GM12891 (cell line): ENCODE data around the gene TSACC.
"Not testable (repeated sequence)": the region's sequence is repeated elsewhere in the genome, so short reads cannot be mapped to it uniquely, and the experiment has no call there.

ENCODE experiments used
- DNase-seq: peaks from one replicate; pipeline ENCODE4 v3.0.0; 2011; ENCODE audit warnings: low spot score; ENCODE audit not compliant: insufficient read length
- FAIRE-seq: peaks from 2 replicates; lab custom pipeline; 2011; peaks lifted over from hg19 to GRCh38; lab: Jason Lieb, UNC
- PAX5 ChIP-seq: IDR thresholded peaks from 2 replicates; pipeline ENCODE4 v1.6.1; 2011; ENCODE audit warnings: low read length, moderate library complexity, mild to moderate bottlenecking; ENCODE audit not compliant: insufficient read depth, severe bottlenecking
- POLR2A ChIP-seq: IDR thresholded peaks from 2 replicates; pipeline ENCODE4 v1.6.1; 2011; ENCODE audit warnings: low read depth, low read length, control low read depth
- POLR2AphosphoS5 ChIP-seq: IDR thresholded peaks from 2 replicates; pipeline ENCODE4 v1.6.1; 2011; ENCODE audit warnings: low read depth, low read length, control low read depth
- POU2F2 ChIP-seq: IDR thresholded peaks from 2 replicates; pipeline ENCODE4 v1.6.1; 2011; ENCODE audit warnings: low read depth, mild to moderate bottlenecking, control low read depth, low read length, moderate library complexity
- SPI1 ChIP-seq: IDR thresholded peaks from 2 replicates; pipeline ENCODE4 v1.6.1; 2011; ENCODE audit warnings: low read depth, low read length, control low read depth
- TAF1 ChIP-seq: IDR thresholded peaks from 2 replicates; pipeline ENCODE4 v1.6.1; 2011; ENCODE audit warnings: low read depth, low read length, control low read depth

Gene TSACC

GRCh38 chr1:156344409-156344808 is 6.1 kb downstream of the TSACC start:
- no peak for TF ChIP-seq POLR2AphosphoS5
- TF ChIP-seq TAF1: no peak
- no peak for TF ChIP-seq POLR2A
- TF ChIP-seq PAX5: no peak
- no peak for TF ChIP-seq SPI1
- no peak for TF ChIP-seq POU2F2
- FAIRE-seq: no peak
- DNase-seq: no peak

DNA sequence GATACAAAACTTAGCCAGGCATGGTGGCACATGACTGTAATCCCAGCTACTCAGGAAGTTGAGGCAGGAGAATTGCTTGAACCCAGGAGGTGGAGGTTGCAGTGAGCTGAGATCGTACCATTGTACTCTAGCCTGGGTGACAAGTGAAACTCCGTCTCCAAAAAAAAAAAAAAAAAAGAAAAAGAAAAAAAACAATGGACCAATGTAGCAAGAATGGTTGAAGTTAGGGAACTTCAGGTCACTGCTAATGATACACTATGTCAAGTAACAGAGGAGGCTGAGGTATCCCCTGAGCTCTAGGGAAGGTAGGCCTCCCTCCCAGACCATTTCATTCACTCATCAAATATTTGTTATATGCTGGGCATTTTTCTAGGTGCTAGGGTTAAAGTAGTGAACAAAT is 7.7 kb downstream of the TSACC start:
- not testable (repeated sequence) for FAIRE-seq, DNase-seq

GRCh38 chr1:156346636-156347035 is 8.3 kb downstream of the TSACC start:
- TF ChIP-seq PAX5: no peak
- no peak for TF ChIP-seq SPI1
- no peak for TF ChIP-seq POU2F2
- no peak for TF ChIP-seq TAF1
- no peak for TF ChIP-seq POLR2A
- no peak for DNase-seq
- no peak for FAIRE-seq

DNA sequence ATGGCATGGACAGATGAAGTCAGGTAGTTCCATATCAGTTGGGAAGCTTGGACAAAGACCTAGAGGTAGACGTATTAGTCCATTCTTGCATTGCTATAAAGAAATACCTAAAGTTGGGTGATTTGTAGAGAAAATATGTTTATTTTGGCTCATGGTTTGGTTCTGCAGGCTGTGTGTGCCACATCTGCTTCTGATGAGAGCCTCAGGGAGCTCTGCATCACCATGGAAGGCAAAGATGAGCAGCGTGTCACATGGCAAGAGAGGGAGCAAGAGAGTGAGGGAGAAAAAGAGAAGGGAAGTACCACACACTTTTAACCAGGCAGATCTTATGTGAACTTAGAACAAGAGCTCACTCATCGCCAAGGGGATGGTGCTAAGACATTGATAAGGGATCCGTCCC is 9.0 kb downstream of the TSACC start:
- TF ChIP-seq POLR2AphosphoS5 (no peak), TAF1 (no peak), POU2F2 (no peak), POLR2A (no peak), PAX5 (no peak), SPI1 (no peak)
- FAIRE-seq: no peak
- DNase-seq: no peak

DNA sequence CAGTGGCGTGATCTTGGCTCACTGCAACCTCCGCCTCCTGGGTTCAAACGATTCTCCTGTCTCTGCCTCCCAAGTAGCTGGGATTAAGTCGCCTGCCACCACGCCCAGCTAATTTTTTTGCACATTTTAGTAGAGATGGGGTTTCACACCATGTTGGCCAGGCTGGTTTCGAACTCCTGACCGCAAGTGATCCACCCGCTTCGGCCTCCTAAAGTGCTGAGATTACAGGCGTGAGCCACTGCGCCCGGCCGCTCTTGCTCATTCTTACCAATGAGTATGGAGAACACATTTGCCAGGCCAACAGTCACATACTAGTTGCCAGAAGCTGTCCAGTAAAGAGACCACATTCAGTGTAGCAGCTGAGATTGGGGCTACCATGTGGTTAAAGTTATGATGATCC is 14.2 kb downstream of the TSACC start:
- not testable (repeated sequence) for DNase-seq, FAIRE-seq

GRCh38 chr1:156356262-156356874 is 18.0 kb downstream of the TSACC start:
- FAIRE-seq (no peak), DNase-seq (no peak)

GRCh38 chr1:156356875-156357534 is 18.7 kb downstream of the TSACC start:
- DNase-seq (peak; percentile 84), FAIRE-seq (peak; percentile 73)
- TF ChIP-seq POLR2AphosphoS5: no peak
- TF ChIP-seq POLR2A: no peak
- TF ChIP-seq POU2F2: no peak
- no peak for TF ChIP-seq SPI1
- TF ChIP-seq TAF1: no peak
- no peak for TF ChIP-seq PAX5

More at GRCh38 chr1:156356262-156356874, 18.0 kb downstream of the TSACC start:
- TF ChIP-seq TAF1 (no peak), PAX5 (no peak), POU2F2 (no peak), POLR2A (no peak), SPI1 (no peak), POLR2AphosphoS5 (no peak)

DNA sequence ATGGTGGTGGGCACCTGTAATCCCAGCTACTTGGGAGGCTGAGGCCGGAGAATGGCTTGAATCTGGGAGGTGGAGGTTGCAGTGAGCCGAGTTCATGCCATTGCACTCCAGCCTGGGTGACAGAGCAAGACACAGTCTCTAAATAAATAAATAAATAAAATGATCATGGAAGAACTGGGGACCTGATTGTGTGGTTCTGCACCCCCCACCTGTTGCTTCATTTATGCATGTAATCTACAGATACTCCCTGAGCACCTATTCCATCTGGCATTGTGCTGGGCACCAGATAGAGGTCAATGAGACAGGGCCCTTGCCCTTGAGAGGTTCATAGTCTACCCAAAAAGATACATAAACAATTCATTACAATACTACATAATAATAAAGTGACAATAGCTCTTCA is 19.7 kb downstream of the TSACC start:
- DNase-seq (no peak), FAIRE-seq (no peak)
- no peak for TF ChIP-seq SPI1
- TF ChIP-seq POLR2AphosphoS5: no peak
- TF ChIP-seq PAX5: no peak

DNA sequence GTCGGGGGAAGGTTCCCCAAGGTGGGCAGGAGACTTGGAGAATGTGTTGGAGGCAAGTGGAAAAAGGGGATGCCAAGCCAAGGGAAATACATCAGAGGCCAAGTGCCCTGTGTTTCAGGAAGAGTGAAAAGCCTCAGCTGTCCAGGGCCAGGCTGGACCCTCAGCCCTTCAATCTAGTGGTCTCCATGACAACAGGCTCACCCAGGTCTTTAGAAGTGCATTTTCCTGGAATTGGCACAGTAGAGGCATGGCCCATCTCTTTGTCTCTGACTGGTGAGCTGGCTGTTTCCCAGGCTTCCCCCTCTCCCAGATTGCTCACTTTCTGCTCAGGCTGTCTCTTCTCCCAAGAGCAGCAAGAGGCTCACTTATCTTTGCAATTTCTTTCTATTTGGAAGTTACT is 20.3 kb downstream of the TSACC start:
- no peak for FAIRE-seq
- TF ChIP-seq POLR2AphosphoS5 (no peak), TAF1 (no peak), PAX5 (no peak), SPI1 (no peak), POLR2A (no peak), POU2F2 (no peak)
- no peak for DNase-seq

- TF ChIP-seq POLR2AphosphoS5: no peak
- no peak for TF ChIP-seq SPI1
- FAIRE-seq (no peak), DNase-seq (no peak)
Observed at GRCh38 chr1:156359249-156359648, 20.9 kb downstream of the TSACC start.

GRCh38 chr1:156359973-156360372 is 21.6 kb downstream of the TSACC start:
- no peak for DNase-seq
- TF ChIP-seq PAX5 (no peak), POU2F2 (no peak), TAF1 (no peak), POLR2AphosphoS5 (no peak), POLR2A (no peak), SPI1 (no peak)
- no peak for FAIRE-seq
